Keratinocyte (primary cell): Measurements from ENCODE around the gene PLXNA1. TPM values are rescaled to one million over a fixed set of nuclear protein-coding genes. Genes with fewer than 3 reads are reported as not detected.

Source experiments
- DNase-seq: peaks from one replicate; pipeline ENCODE4 v3.0.0-alpha.2; 2011; ENCODE audit warnings: low read depth, missing footprints, low spot score
- FAIRE-seq: peaks from 2 replicates; lab custom pipeline; 2011; peaks lifted over from hg19 to GRCh38; lab: Jason Lieb, UNC
- H2AFZ ChIP-seq: 2 replicates; pipeline ENCODE4 v1.6.0; 2012; ENCODE audit warnings: low read length, control low read depth, inconsistent platforms; ENCODE audit not compliant: control insufficient read depth
- H3K27ac ChIP-seq: 2 replicates; pipeline ENCODE4 v1.5.1; 2011; ENCODE audit warnings: low read length; ENCODE audit not compliant: control insufficient read depth, insufficient read depth
- H3K27me3 ChIP-seq: 3 replicates; pipeline ENCODE4 v1.6.0; 2011; ENCODE audit warnings: low read length; ENCODE audit not compliant: control insufficient read depth, insufficient read depth; ENCODE audit errors: extremely low read depth
- H3K36me3 ChIP-seq, 2 experiments: 2 replicates in 1 of 2; 3 replicates in 1 of 2; pipeline ENCODE4 v1.5.1; 2011; ENCODE audit warnings: low read length in 2 of 2, mild to moderate bottlenecking in 1 of 2; ENCODE audit not compliant: control insufficient read depth in 2 of 2, insufficient read depth in 2 of 2; ENCODE audit errors: extremely low read depth in 1 of 2
- H3K4me1 ChIP-seq: 3 replicates; pipeline ENCODE4 v1.5.1; 2011; ENCODE audit warnings: low read length; ENCODE audit not compliant: control insufficient read depth, insufficient read depth; ENCODE audit errors: extremely low read depth
- H3K4me2 ChIP-seq: 3 replicates; pipeline ENCODE4 v1.6.0; 2011; ENCODE audit warnings: low read depth, low read length; ENCODE audit not compliant: control insufficient read depth, insufficient read depth; ENCODE audit errors: extremely low read depth
- H3K4me3 ChIP-seq, 3 experiments: fragments of 200-600 bp in 1 of 3; sonication (generic) in 1 of 3; 2 replicates in 2 of 3; 3 replicates in 1 of 3; pipeline ENCODE4 v1.5.1; 2011 to 2016; ENCODE audit warnings: low read length in 3 of 3, mild to moderate bottlenecking in 3 of 3, control low read depth in 2 of 3, inconsistent platforms in 1 of 3, low read depth in 1 of 3, mixed read lengths in 1 of 3, mixed run types in 1 of 3, moderate library complexity in 1 of 3; ENCODE audit not compliant: control insufficient read depth in 2 of 3, insufficient read depth in 2 of 3; ENCODE audit errors: extremely low read depth in 1 of 3
- H3K79me2 ChIP-seq: 2 replicates; pipeline ENCODE4 v1.6.0; 2012; ENCODE audit warnings: low read length; ENCODE audit not compliant: control insufficient read depth, insufficient read depth
- H3K9ac ChIP-seq: 3 replicates; pipeline ENCODE4 v1.6.0; 2011; ENCODE audit warnings: low read length; ENCODE audit not compliant: control insufficient read depth, insufficient read depth; ENCODE audit errors: extremely low read depth
- H3K9me1 ChIP-seq: 3 replicates; pipeline ENCODE4 v1.6.0; 2011; ENCODE audit warnings: low read length; ENCODE audit not compliant: control insufficient read depth, insufficient read depth; ENCODE audit errors: extremely low read depth
- H3K9me3 ChIP-seq: 2 replicates; pipeline ENCODE4 v1.5.1; 2012; ENCODE audit warnings: low read depth, low read length; ENCODE audit not compliant: control insufficient read depth
- H4K20me1 ChIP-seq: 3 replicates; pipeline ENCODE4 v1.6.0; 2011; ENCODE audit warnings: low read length; ENCODE audit not compliant: control insufficient read depth, insufficient read depth; ENCODE audit errors: extremely low read depth
- EZH2 ChIP-seq: IDR thresholded peaks from one replicate; pipeline ENCODE4 v1.6.1; 2012; ENCODE audit warnings: inconsistent platforms, mild to moderate bottlenecking, low read length, moderate library complexity
- dilution Hi-C: fragments of 300-500 bp; cut with MboI; formaldehyde crosslinking; loops from one replicate; pipeline ENCODE4 v1.7.0; 2020; ENCODE audit warnings: low sequenced_read_pairs; ENCODE audit not compliant: extremely low pct_ligation_motif_present
- polyA plus RNA-seq, 5 experiments: library from polyadenylated mRNA; depleted of rRNA in 3 of 5; stranded (reverse) in 3 of 5; stranded (forward) in 1 of 5; unstranded in 1 of 5; fragments of >200 nt; gene quantifications; 1 replicate in 1 of 5; 2 replicates in 3 of 5; 3 replicates in 1 of 5; pipeline versions ENCODE4 v1.2.1 to v1.2.3, GENCODE V29; 2011 to 2012; ENCODE audit warnings: missing spikeins in 2 of 5, low read depth in 1 of 5, low replicate concordance in 1 of 5
- TF ChIP-seq, protein P1 (sequence below), 3 experiments: IDR thresholded peaks in 1 of 3; conservative IDR thresholded peaks in 1 of 3; optimal IDR thresholded peaks in 1 of 3; 2 replicates in 2 of 3; 3 replicates in 1 of 3; pipeline versions ENCODE3 to v1.5.1; 2011; ENCODE audit warnings: low read length in 3 of 3, mild to moderate bottlenecking in 3 of 3, moderate library complexity in 2 of 3, control low read depth in 1 of 3, inconsistent platforms in 1 of 3; ENCODE audit not compliant: insufficient read depth in 2 of 3; ENCODE audit errors: extremely low read depth in 1 of 3

Gene PLXNA1
- polyA plus RNA-seq, 1 donor (not counting 4 experiments of a cell fraction or from before 2014, with no cell fraction given) = 38.4 TPM

DNA sequence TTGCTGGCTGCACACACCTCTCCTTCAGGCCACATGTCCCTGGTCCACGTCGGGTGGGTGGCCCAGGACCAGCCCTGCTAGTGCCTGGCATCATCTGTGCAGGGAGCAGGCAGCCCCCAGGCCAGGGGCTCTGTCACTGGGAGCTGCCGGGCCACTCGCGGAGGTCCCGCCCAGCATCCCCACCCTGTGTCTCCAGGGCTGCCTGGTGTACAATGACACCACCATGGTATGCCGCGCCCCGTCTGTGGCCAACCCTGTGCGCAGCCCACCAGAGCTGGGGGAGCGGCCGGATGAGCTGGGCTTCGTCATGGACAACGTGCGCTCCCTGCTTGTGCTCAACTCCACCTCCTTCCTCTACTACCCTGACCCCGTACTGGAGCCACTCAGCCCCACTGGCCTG lies 34.3 kb downstream of the PLXNA1 start:
- DNase-seq (no peak), FAIRE-seq (no peak)
- H3K27ac ChIP-seq = no peak overlapping the region
- peaks cover 43 to 55% of the 10 kb centered on the region in 2 experiments for H3K36me3 ChIP-seq
- no peak overlapping the region for H3K4me2 ChIP-seq
- H3K9me1 ChIP-seq = peaks cover 1% of the 10 kb centered on the region
- H3K4me3 ChIP-seq = no peak overlapping the region
- H3K9me3 ChIP-seq = no peaks in the 10 kb centered on the region
- peaks cover 14% of the 10 kb centered on the region for H3K4me1 ChIP-seq
- H4K20me1 ChIP-seq = peaks cover 11% of the 10 kb centered on the region
- H3K9ac ChIP-seq = no peak overlapping the region
- no peak overlapping the region for H2AFZ ChIP-seq
- dilution Hi-C loops = no loop called here
- no peaks in the 10 kb centered on the region for H3K27me3 ChIP-seq
- TF ChIP-seq EZH2 = no peak
- TF ChIP-seq, protein P1, sequence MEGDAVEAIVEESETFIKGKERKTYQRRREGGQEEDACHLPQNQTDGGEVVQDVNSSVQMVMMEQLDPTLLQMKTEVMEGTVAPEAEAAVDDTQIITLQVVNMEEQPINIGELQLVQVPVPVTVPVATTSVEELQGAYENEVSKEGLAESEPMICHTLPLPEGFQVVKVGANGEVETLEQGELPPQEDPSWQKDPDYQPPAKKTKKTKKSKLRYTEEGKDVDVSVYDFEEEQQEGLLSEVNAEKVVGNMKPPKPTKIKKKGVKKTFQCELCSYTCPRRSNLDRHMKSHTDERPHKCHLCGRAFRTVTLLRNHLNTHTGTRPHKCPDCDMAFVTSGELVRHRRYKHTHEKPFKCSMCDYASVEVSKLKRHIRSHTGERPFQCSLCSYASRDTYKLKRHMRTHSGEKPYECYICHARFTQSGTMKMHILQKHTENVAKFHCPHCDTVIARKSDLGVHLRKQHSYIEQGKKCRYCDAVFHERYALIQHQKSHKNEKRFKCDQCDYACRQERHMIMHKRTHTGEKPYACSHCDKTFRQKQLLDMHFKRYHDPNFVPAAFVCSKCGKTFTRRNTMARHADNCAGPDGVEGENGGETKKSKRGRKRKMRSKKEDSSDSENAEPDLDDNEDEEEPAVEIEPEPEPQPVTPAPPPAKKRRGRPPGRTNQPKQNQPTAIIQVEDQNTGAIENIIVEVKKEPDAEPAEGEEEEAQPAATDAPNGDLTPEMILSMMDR (optimal IDR thresholded peaks at IDR 0.05 in 1 of 3, IDR thresholded peaks at IDR 0.05 in 1 of 3, conservative IDR thresholded peaks at IDR 0.05 in 1 of 3; ENCODE audit: extremely low read depth in 1 of 3, insufficient read depth in 2 of 3, low read length in 3 of 3) = no peak
- peaks cover 4% of the 10 kb centered on the region for H3K79me2 ChIP-seq

DNA sequence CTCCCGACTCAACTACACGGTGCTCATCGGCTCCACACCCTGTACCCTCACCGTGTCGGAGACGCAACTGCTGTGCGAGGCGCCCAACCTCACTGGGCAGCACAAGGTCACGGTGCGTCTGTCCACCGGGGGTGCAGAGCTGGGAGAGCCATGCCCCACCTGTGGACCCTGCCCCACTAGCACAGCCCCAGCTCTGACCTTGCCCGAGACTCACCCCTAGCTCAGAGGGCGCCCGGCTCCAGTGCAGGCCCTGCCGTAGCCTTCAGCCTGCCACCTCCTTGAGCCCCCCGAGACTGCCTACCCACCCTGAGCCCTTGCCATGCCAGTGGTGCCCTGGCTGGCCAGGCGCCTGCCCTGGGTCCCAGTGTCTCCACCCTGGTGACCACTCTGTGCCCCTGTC lies 34.9 kb downstream of the PLXNA1 start:
- Histone ChIP-seq H2AFZ (no peak overlapping the region), H3K27me3 (no peaks in the 10 kb centered on the region), H3K36me3 (peaks cover 42 to 53% of the 10 kb centered on the region in 2 experiments), H3K4me1 (peaks cover 14% of the 10 kb centered on the region), H3K9me3 (no peaks in the 10 kb centered on the region), H3K9ac (no peak overlapping the region), H3K9me1 (no peaks in the 10 kb centered on the region), H3K4me3 (no peak overlapping the region), H3K79me2 (peaks cover 4% of the 10 kb centered on the region), H4K20me1 (peaks cover 11% of the 10 kb centered on the region), H3K4me2 (no peak overlapping the region), H3K27ac (no peak overlapping the region)
- no peak for DNase-seq
- TF ChIP-seq EZH2 = no peak
- TF ChIP-seq, protein P1 (optimal IDR thresholded peaks at IDR 0.05 in 1 of 3, IDR thresholded peaks at IDR 0.05 in 1 of 3, conservative IDR thresholded peaks at IDR 0.05 in 1 of 3; ENCODE audit: extremely low read depth in 1 of 3, insufficient read depth in 2 of 3, low read length in 3 of 3) = no peak
- FAIRE-seq = no peak
- dilution Hi-C loops = no loop called here
